22Rv1 (cell line): Measurements from ENCODE around the gene RAB15.

Source experiments
- CTCF ChIP-seq: fragments of 450-650 bp; IDR thresholded peaks from 2 replicates; pipeline ENCODE4 v1.5.1; 2017; ENCODE audit warnings: mild to moderate bottlenecking
- ZFX ChIP-seq: fragments of 450-650 bp; IDR thresholded peaks from 2 replicates; pipeline ENCODE4 v1.6.1; 2017; ENCODE audit warnings: antibody characterized with exemption, borderline replicate concordance

- no peak for TF ChIP-seq CTCF
- no peak for TF ChIP-seq ZFX
These were observed 21.3 kb upstream of the RAB15 start for GRCh38 chr14:64993266-64993930.
